Thoracic aorta (tissue), 2 donors: ENCODE measurements around the gene RNU6-1. TPM values are rescaled to one million over a fixed set of nuclear protein-coding genes. Genes with fewer than 3 reads are reported as not detected.

ENCODE experiments used
- ATAC-seq: fragments of 150-250 bp; one replicate; pipeline ENCODE4 v1.8.0; 2017; ENCODE audit warnings: low read depth; ENCODE audit not compliant: insufficient number of reproducible peaks, low FRiP score
- DNase-seq: peaks from one replicate; pipeline ENCODE4 v3.0.0-alpha.2; 2020; ENCODE audit warnings: low spot score
- H3K27ac ChIP-seq, 2 donors: fragments of 200-600 bp; sonication (generic); 1 replicate in 1 of 2; 2 replicates in 1 of 2; pipeline ENCODE4 v1.5.1; 2016; ENCODE audit warnings: mild to moderate bottlenecking in 2 of 2, moderate library complexity in 2 of 2
- H3K27me3 ChIP-seq: fragments of 200-600 bp; sonication (generic); replicated peaks from 2 replicates; pipeline ENCODE4 v1.6.0; 2016; ENCODE audit warnings: mild to moderate bottlenecking; ENCODE audit not compliant: insufficient read depth
- H3K36me3 ChIP-seq: fragments of 200-600 bp; sonication (generic); one replicate; pipeline ENCODE4 v1.5.1; 2016
- H3K4me1 ChIP-seq, 2 donors: fragments of 200-600 bp; sonication (generic); 1 replicate in 1 of 2; 2 replicates in 1 of 2; pipeline versions ENCODE4 v1.5.1 to v1.6.0; 2016; ENCODE audit warnings: low read depth in 2 of 2, mild to moderate bottlenecking in 1 of 2; ENCODE audit not compliant: control insufficient read depth in 1 of 2
- H3K4me3 ChIP-seq: fragments of 200-600 bp; sonication (generic); 2 replicates; pipeline ENCODE4 v1.5.1; 2016; ENCODE audit warnings: mild to moderate bottlenecking
- H3K9me3 ChIP-seq: fragments of 200-600 bp; sonication (generic); 2 replicates; pipeline ENCODE4 v1.5.1; 2016
- total RNA-seq, 2 donors: library from RNA; depleted of rRNA; stranded (reverse); fragments of >200 nt; gene quantifications; one replicate each; pipeline versions ENCODE4 v1.1.0 to v1.2.3, GENCODE V29; 2016
- TF ChIP-seq, protein P1 (sequence below): fragments of 200-600 bp; sonication (generic); IDR thresholded peaks from one replicate; pipeline ENCODE4 v1.5.1; 2019; ENCODE audit warnings: antibody characterized with exemption

Gene RNU6-1
- total RNA-seq, 2 donors from 2014 or later = not detected

DNA sequence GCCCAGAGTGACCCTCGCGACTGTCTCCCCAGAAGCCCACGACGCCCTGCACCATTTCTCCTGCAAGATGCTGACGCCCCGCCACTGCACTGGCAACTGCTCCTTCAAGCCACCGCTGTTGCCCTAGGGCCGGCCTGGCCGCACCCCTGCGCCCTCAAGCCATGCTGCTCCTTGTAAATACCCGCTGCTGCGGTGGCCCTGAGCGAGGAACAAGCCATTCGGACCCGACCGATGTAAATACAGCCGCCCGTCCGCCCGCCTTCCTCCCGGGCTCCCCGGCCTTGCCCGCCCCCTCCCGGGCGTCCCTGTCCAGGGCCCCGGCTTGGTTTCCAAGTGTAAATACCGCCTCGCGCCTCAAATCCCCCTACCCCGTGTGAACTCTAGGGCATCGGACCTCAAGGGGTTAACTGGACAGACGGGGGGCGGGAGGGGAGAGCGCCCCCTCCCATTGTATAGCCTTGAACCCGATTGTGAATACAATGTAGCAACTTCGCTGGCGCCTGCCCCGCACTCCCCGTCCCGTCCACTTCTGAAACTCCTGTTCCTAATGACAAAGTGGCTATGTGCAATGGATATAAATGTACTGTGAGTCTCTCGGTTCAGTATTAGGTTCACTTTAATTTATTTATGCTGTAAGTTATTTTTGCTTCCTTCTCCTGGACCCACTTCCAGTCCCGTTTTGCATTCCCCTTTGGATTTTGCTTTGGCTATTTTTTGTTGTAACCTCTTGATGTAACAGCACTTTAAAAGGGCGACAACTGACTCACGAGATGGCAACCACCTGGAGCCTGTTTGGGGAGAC lies 5.9 kb downstream of the RNU6-1 start:
- H3K27me3 ChIP-seq = peaks cover 43% of the 10 kb centered on the region
- H3K27ac ChIP-seq = no peak overlapping the region
- H3K4me1 ChIP-seq = peaks cover 32 to 51% of the 10 kb centered on the region in 2 donors
- DNase-seq (no peak), ATAC-seq (no peak)
- TF ChIP-seq, protein P1, sequence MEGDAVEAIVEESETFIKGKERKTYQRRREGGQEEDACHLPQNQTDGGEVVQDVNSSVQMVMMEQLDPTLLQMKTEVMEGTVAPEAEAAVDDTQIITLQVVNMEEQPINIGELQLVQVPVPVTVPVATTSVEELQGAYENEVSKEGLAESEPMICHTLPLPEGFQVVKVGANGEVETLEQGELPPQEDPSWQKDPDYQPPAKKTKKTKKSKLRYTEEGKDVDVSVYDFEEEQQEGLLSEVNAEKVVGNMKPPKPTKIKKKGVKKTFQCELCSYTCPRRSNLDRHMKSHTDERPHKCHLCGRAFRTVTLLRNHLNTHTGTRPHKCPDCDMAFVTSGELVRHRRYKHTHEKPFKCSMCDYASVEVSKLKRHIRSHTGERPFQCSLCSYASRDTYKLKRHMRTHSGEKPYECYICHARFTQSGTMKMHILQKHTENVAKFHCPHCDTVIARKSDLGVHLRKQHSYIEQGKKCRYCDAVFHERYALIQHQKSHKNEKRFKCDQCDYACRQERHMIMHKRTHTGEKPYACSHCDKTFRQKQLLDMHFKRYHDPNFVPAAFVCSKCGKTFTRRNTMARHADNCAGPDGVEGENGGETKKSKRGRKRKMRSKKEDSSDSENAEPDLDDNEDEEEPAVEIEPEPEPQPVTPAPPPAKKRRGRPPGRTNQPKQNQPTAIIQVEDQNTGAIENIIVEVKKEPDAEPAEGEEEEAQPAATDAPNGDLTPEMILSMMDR = peak; percentile 21
- peak overlapping the region; percentile 66 for H3K4me3 ChIP-seq
- no peaks in the 10 kb centered on the region for H3K9me3 ChIP-seq
- H3K36me3 ChIP-seq = no peaks in the 10 kb centered on the region

DNA sequence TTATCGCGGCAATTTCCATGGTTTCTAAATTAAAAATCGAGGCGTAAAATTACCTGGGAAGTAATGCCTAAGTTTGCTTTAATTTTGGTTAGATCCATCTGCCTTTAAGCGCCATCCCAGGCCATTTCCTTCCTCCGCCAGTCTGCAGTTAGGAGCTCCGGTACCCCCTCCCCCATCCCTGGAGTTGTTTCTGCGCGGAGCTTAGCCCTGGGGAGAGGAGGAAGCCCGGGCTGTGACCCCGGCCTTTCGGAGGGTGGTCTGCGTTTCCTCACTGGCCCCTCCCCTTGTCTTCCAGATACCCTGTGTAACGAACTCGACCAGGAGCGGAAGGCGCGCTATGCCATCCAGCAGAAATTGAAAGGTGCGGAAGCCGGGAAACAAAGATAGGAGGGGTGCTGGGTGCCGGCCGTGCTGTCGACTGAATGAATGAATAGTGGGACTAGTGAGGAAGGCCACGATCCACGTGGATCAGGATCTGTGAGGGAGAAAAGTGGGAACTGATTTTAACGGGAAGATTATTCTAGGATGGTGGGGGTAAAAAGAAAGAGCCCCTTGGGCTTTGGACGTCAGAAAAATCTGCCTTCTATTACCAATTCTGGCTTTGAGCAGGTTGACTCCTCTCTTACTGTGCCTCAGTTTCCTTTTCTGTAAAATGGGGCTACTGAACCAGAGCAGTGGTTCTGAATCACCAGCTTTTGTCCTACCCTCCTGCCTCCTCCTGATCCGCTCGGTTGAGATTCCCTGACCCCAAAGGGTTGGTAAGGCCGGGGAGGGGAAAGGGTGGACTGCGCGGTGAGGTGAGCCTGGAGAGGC lies 6.7 kb downstream of the RNU6-1 start:
- TF ChIP-seq, protein P1 = no peak
- H3K4me1 ChIP-seq = peaks cover 37 to 53% of the 10 kb centered on the region in 2 donors
- peak overlapping the region; percentile 66 for H3K4me3 ChIP-seq
- H3K9me3 ChIP-seq = no peaks in the 10 kb centered on the region
- H3K27me3 ChIP-seq = peaks cover 43% of the 10 kb centered on the region
- H3K36me3 ChIP-seq = no peaks in the 10 kb centered on the region
- no peak for DNase-seq
- no peak for ATAC-seq
- peak overlapping the region in 1 of 2 donors; percentile 53 for H3K27ac ChIP-seq

DNA sequence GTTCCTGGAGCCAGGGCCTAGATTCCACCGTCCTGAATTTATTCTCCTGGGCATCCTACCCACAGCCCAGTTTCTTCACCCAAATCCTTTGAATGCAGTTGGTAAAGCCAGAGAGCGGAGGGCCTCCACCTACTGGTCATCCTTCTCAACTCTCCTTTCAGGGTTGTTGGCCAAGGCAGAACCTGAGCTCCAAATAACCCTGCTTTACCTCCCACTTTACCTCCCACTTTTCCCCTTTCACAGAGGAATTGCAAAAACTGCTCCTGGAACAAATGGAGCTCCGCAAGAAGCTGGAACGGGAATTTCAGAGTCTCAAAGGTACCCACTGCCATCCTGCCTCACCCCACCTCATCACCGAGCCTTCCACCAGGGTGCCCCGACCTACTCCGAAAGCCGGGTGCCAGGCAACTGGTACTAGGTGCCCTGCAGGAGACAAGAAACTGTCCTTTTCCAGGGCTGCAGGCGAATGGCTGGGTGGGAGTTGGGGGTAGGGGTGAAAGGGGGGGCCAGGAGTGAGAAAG lies 7.8 kb downstream of the RNU6-1 start:
- ATAC-seq (no peak), DNase-seq (no peak)
- TF ChIP-seq, protein P1 = no peak
- Histone ChIP-seq H3K27ac (peak overlapping the region in 1 of 2 donors; percentile 4), H3K4me1 (peaks cover 42 to 62% of the 10 kb centered on the region in 2 donors), H3K27me3 (peaks cover 43% of the 10 kb centered on the region), H3K36me3 (no peaks in the 10 kb centered on the region), H3K9me3 (no peaks in the 10 kb centered on the region), H3K4me3 (no peak overlapping the region)

DNA sequence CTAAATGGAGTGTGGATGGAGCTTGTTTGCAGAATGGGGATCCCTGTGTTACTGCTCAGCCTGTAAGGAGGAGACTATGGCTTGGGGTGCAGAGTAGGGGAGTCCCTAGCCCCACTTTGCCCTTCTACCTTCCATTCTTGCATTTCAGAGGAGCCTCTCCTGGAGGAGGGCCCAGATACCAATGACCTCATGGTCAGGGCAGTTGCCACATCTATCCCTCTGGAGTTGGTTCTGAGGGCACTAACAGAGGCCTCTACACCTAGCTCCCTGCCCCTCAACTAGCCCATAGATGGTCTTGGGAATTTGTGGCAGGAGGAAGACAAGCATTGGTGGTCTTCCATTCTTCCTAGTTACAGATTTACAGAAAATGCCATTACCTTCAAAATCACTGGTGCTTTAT lies 8.5 kb downstream of the RNU6-1 start:
- no peak overlapping the region for H3K4me3 ChIP-seq
- H3K27me3 ChIP-seq = peaks cover 43% of the 10 kb centered on the region
- H3K9me3 ChIP-seq = no peaks in the 10 kb centered on the region
- DNase-seq = no peak
- ATAC-seq = no peak
- TF ChIP-seq, protein P1 = no peak
- H3K4me1 ChIP-seq = peaks cover 42 to 67% of the 10 kb centered on the region in 2 donors
- no peaks in the 10 kb centered on the region for H3K36me3 ChIP-seq
- H3K27ac ChIP-seq = no peak overlapping the region
